ENCODE results near the gene MALRD1.

The MALRD1 gene

GRCh38 chr10:19041171-19041570 is 7.4 kb upstream of the MALRD1 start:
- TF ChIP-seq SPI1 (IDR thresholded peaks at IDR 0.05; ENCODE audit: low read depth, low read length) (no peak), PAX5 (IDR thresholded peaks at IDR 0.05; ENCODE audit: insufficient read depth, low read length, severe bottlenecking) (no peak), POLR2A (IDR thresholded peaks at IDR 0.05; ENCODE audit: low read depth, low read length) (no peak), TAF1 (IDR thresholded peaks at IDR 0.05; ENCODE audit: low read depth, low read length) (no peak), POLR2AphosphoS5 (IDR thresholded peaks at IDR 0.05; ENCODE audit: low read depth, low read length) (no peak), POU2F2 (IDR thresholded peaks at IDR 0.05; ENCODE audit: low read depth, low read length) (no peak)
- FAIRE-seq, result no peak
- no peak for DNase-seq (ENCODE audit: insufficient read length, low spot score)

GRCh38 chr10:19043431-19043830 is 5.2 kb upstream of the MALRD1 start:
- no peak for DNase-seq (ENCODE audit: insufficient read length, low spot score)
- TF ChIP-seq TAF1 (IDR thresholded peaks at IDR 0.05; ENCODE audit: low read depth, low read length), result no peak
- no peak for TF ChIP-seq SPI1 (IDR thresholded peaks at IDR 0.05; ENCODE audit: low read depth, low read length)
- TF ChIP-seq POLR2A (IDR thresholded peaks at IDR 0.05; ENCODE audit: low read depth, low read length), result no peak
- no peak for TF ChIP-seq PAX5 (IDR thresholded peaks at IDR 0.05; ENCODE audit: insufficient read depth, low read length, severe bottlenecking)
- no peak for TF ChIP-seq POU2F2 (IDR thresholded peaks at IDR 0.05; ENCODE audit: low read depth, low read length)
- no peak for TF ChIP-seq POLR2AphosphoS5 (IDR thresholded peaks at IDR 0.05; ENCODE audit: low read depth, low read length)
- no peak for FAIRE-seq

- TF ChIP-seq TAF1 (IDR thresholded peaks at IDR 0.05; ENCODE audit: low read depth, low read length), result no peak
- FAIRE-seq (no peak), DNase-seq (ENCODE audit: insufficient read length, low spot score) (no peak)
These were observed 1.9 kb upstream of the MALRD1 start for GRCh38 chr10:19046679-19047078.

- DNase-seq (ENCODE audit: insufficient read length, low spot score) (no peak), FAIRE-seq (no peak)
- TF ChIP-seq SPI1 (IDR thresholded peaks at IDR 0.05; ENCODE audit: low read depth, low read length), result no peak
- no peak for TF ChIP-seq PAX5 (IDR thresholded peaks at IDR 0.05; ENCODE audit: insufficient read depth, low read length, severe bottlenecking)
- TF ChIP-seq POU2F2 (IDR thresholded peaks at IDR 0.05; ENCODE audit: low read depth, low read length), result no peak
- TF ChIP-seq POLR2AphosphoS5 (IDR thresholded peaks at IDR 0.05; ENCODE audit: low read depth, low read length), result no peak
- no peak for TF ChIP-seq POLR2A (IDR thresholded peaks at IDR 0.05; ENCODE audit: low read depth, low read length)
- no peak for TF ChIP-seq TAF1 (IDR thresholded peaks at IDR 0.05; ENCODE audit: low read depth, low read length)
These were observed 290 bp downstream of the MALRD1 start for GRCh38 chr10:19048891-19049290.

- DNase-seq (ENCODE audit: insufficient read length, low spot score) (no peak), FAIRE-seq (no peak)
- TF ChIP-seq PAX5 (IDR thresholded peaks at IDR 0.05; ENCODE audit: insufficient read depth, low read length, severe bottlenecking) (no peak), POLR2AphosphoS5 (IDR thresholded peaks at IDR 0.05; ENCODE audit: low read depth, low read length) (no peak), POLR2A (IDR thresholded peaks at IDR 0.05; ENCODE audit: low read depth, low read length) (no peak), TAF1 (IDR thresholded peaks at IDR 0.05; ENCODE audit: low read depth, low read length) (no peak), POU2F2 (IDR thresholded peaks at IDR 0.05; ENCODE audit: low read depth, low read length) (no peak), SPI1 (IDR thresholded peaks at IDR 0.05; ENCODE audit: low read depth, low read length) (no peak)
These were observed 966 bp downstream of the MALRD1 start for GRCh38 chr10:19049567-19049966.

GRCh38 chr10:19054289-19054835 is 5.8 kb downstream of the MALRD1 start:
- DNase-seq (ENCODE audit: insufficient read length, low spot score), result no peak

GRCh38 chr10:19058046-19058445 is 9.4 kb downstream of the MALRD1 start:
- TF ChIP-seq PAX5 (IDR thresholded peaks at IDR 0.05; ENCODE audit: insufficient read depth, low read length, severe bottlenecking) (no peak), SPI1 (IDR thresholded peaks at IDR 0.05; ENCODE audit: low read depth, low read length) (no peak), TAF1 (IDR thresholded peaks at IDR 0.05; ENCODE audit: low read depth, low read length) (no peak), POLR2A (IDR thresholded peaks at IDR 0.05; ENCODE audit: low read depth, low read length) (no peak), POU2F2 (IDR thresholded peaks at IDR 0.05; ENCODE audit: low read depth, low read length) (no peak), POLR2AphosphoS5 (IDR thresholded peaks at IDR 0.05; ENCODE audit: low read depth, low read length) (no peak)
- FAIRE-seq (no peak), DNase-seq (ENCODE audit: insufficient read length, low spot score) (no peak)

More at GRCh38 chr10:19054289-19054835, 5.8 kb downstream of the MALRD1 start:
- TF ChIP-seq POLR2AphosphoS5 (IDR thresholded peaks at IDR 0.05; ENCODE audit: low read depth, low read length) (no peak), POLR2A (IDR thresholded peaks at IDR 0.05; ENCODE audit: low read depth, low read length) (no peak), POU2F2 (IDR thresholded peaks at IDR 0.05; ENCODE audit: low read depth, low read length) (no peak), PAX5 (IDR thresholded peaks at IDR 0.05; ENCODE audit: insufficient read depth, low read length, severe bottlenecking) (no peak), TAF1 (IDR thresholded peaks at IDR 0.05; ENCODE audit: low read depth, low read length) (no peak), SPI1 (IDR thresholded peaks at IDR 0.05; ENCODE audit: low read depth, low read length) (no peak)
- FAIRE-seq, result no peak

- no peak for FAIRE-seq
- TF ChIP-seq TAF1 (IDR thresholded peaks at IDR 0.05; ENCODE audit: low read depth, low read length), result no peak
- TF ChIP-seq POU2F2 (IDR thresholded peaks at IDR 0.05; ENCODE audit: low read depth, low read length), result no peak
- no peak for TF ChIP-seq SPI1 (IDR thresholded peaks at IDR 0.05; ENCODE audit: low read depth, low read length)
- no peak for TF ChIP-seq POLR2A (IDR thresholded peaks at IDR 0.05; ENCODE audit: low read depth, low read length)
- TF ChIP-seq PAX5 (IDR thresholded peaks at IDR 0.05; ENCODE audit: insufficient read depth, low read length, severe bottlenecking), result no peak
- no peak for TF ChIP-seq POLR2AphosphoS5 (IDR thresholded peaks at IDR 0.05; ENCODE audit: low read depth, low read length)
- no peak for DNase-seq (ENCODE audit: insufficient read length, low spot score)
These were observed 15.4 kb downstream of the MALRD1 start for GRCh38 chr10:19063986-19064385.

GRCh38 chr10:19071946-19072345 is 23.3 kb downstream of the MALRD1 start:
- TF ChIP-seq POU2F2 (IDR thresholded peaks at IDR 0.05; ENCODE audit: low read depth, low read length) (no peak), PAX5 (IDR thresholded peaks at IDR 0.05; ENCODE audit: insufficient read depth, low read length, severe bottlenecking) (no peak), SPI1 (IDR thresholded peaks at IDR 0.05; ENCODE audit: low read depth, low read length) (no peak), TAF1 (IDR thresholded peaks at IDR 0.05; ENCODE audit: low read depth, low read length) (no peak), POLR2A (IDR thresholded peaks at IDR 0.05; ENCODE audit: low read depth, low read length) (no peak), POLR2AphosphoS5 (IDR thresholded peaks at IDR 0.05; ENCODE audit: low read depth, low read length) (no peak)
- FAIRE-seq (no peak), DNase-seq (ENCODE audit: insufficient read length, low spot score) (no peak)

- FAIRE-seq (no peak), DNase-seq (ENCODE audit: insufficient read length, low spot score) (no peak)
- no peak for TF ChIP-seq SPI1 (IDR thresholded peaks at IDR 0.05; ENCODE audit: low read depth, low read length)
- no peak for TF ChIP-seq TAF1 (IDR thresholded peaks at IDR 0.05; ENCODE audit: low read depth, low read length)
- no peak for TF ChIP-seq PAX5 (IDR thresholded peaks at IDR 0.05; ENCODE audit: insufficient read depth, low read length, severe bottlenecking)
- TF ChIP-seq POLR2AphosphoS5 (IDR thresholded peaks at IDR 0.05; ENCODE audit: low read depth, low read length), result no peak
- no peak for TF ChIP-seq POU2F2 (IDR thresholded peaks at IDR 0.05; ENCODE audit: low read depth, low read length)
- no peak for TF ChIP-seq POLR2A (IDR thresholded peaks at IDR 0.05; ENCODE audit: low read depth, low read length)
These were observed 28.7 kb downstream of the MALRD1 start for GRCh38 chr10:19077276-19077675.

Measured in GM12891 (cell line).